Endothelial cell of umbilical vein (primary cell): ENCODE measurements around the gene ADAM23. TPM values are rescaled to one million over a fixed set of nuclear protein-coding genes. Genes with fewer than 3 reads are reported as not detected.

Experiments
- BruUV-seq: library from RNA; stranded (reverse); fragments of 400-500 nt; replicated peaks from 2 replicates; lab custom pipeline; 2021; lab: Mats Ljungman, UMichigan
- CTCF ChIA-PET: fragments of 300-600, 350-600 bp; sonication (Branson Sonifier 250); formaldehyde crosslinking; loops from one replicate; lab custom pipeline; 2021; ENCODE audit warnings: antibody characterized with exemption, inconsistent platforms; lab: Charles Lee
- POLR2A ChIA-PET: fragments of 300-600, 350-600 bp; sonication (Branson Sonifier 250); formaldehyde crosslinking; loops from one replicate; lab custom pipeline; 2021; ENCODE audit warnings: antibody characterized with exemption, inconsistent platforms; lab: Charles Lee
- DNase-seq: peaks from one replicate; pipeline ENCODE4 v3.0.0-alpha.2; 2011; ENCODE audit warnings: low read depth, low spot score
- FAIRE-seq: peaks from 2 replicates; lab custom pipeline; 2011; peaks lifted over from hg19 to GRCh38; lab: Jason Lieb, UNC
- H2AFZ ChIP-seq: 2 replicates; pipeline ENCODE4 v1.6.0; 2012; ENCODE audit warnings: low read depth, low read length, control low read depth, inconsistent platforms
- H3K27ac ChIP-seq: 2 replicates; pipeline ENCODE4 v1.5.1; 2011; ENCODE audit warnings: low read depth, mild to moderate bottlenecking, control low read depth, low read length, moderate library complexity; ENCODE audit not compliant: insufficient read depth
- H3K27me3 ChIP-seq, 2 experiments: 2 replicates each; pipeline versions ENCODE4 v1.6.0 to v1.6.1; 2011; ENCODE audit warnings: low read length in 2 of 2, mixed read lengths in 1 of 2; ENCODE audit not compliant: control insufficient read depth in 2 of 2, insufficient read depth in 2 of 2
- H3K36me3 ChIP-seq, 2 experiments: 2 replicates in 1 of 2; 3 replicates in 1 of 2; pipeline ENCODE4 v1.5.1; 2011; ENCODE audit warnings: low read length in 2 of 2, mild to moderate bottlenecking in 1 of 2, moderate library complexity in 1 of 2; ENCODE audit not compliant: control insufficient read depth in 2 of 2, insufficient read depth in 2 of 2; ENCODE audit errors: extremely low read depth in 1 of 2
- H3K4me1 ChIP-seq: 3 replicates; pipeline ENCODE4 v1.5.1; 2011; ENCODE audit warnings: mild to moderate bottlenecking, low read length; ENCODE audit not compliant: control insufficient read depth, insufficient read depth; ENCODE audit errors: extremely low read depth
- H3K4me2 ChIP-seq: 2 replicates; pipeline ENCODE4 v1.6.1; 2011; ENCODE audit warnings: low read length, control low read depth, mixed read lengths; ENCODE audit not compliant: insufficient read depth
- H3K4me3 ChIP-seq, 3 experiments: fragments of 200-600 bp in 1 of 3; sonication (generic), shearing (Covaris generic) in 1 of 3; replicated peaks in 1 of 3; 2 replicates each; pipeline ENCODE4 v1.5.1; 2011 to 2016; ENCODE audit warnings: control low read depth in 3 of 3, low read length in 3 of 3, mild to moderate bottlenecking in 2 of 3, inconsistent platforms in 1 of 3, low read depth in 1 of 3, moderate library complexity in 1 of 3; ENCODE audit not compliant: insufficient read depth in 1 of 3
- H3K79me2 ChIP-seq: 2 replicates; pipeline ENCODE4 v1.6.0; 2012; ENCODE audit warnings: low read length, inconsistent platforms; ENCODE audit not compliant: control insufficient read depth, insufficient read depth
- H3K9ac ChIP-seq: replicated peaks from 2 replicates; pipeline ENCODE3; 2011; ENCODE audit warnings: low read length, control low read depth; ENCODE audit not compliant: insufficient read depth; ENCODE audit errors: extremely low read depth
- H3K9me1 ChIP-seq: replicated peaks from 3 replicates; pipeline ENCODE4 v1.6.0; 2011; ENCODE audit warnings: mild to moderate bottlenecking, low read length; ENCODE audit not compliant: control insufficient read depth, insufficient read depth; ENCODE audit errors: extremely low read depth
- H3K9me3 ChIP-seq: replicated peaks from 2 replicates; pipeline ENCODE4 v1.5.1; 2012; ENCODE audit warnings: low read length, inconsistent platforms; ENCODE audit not compliant: control insufficient read depth, insufficient read depth
- H4K20me1 ChIP-seq: replicated peaks from 2 replicates; pipeline ENCODE3; 2011; ENCODE audit warnings: mild to moderate bottlenecking, low read length; ENCODE audit not compliant: control insufficient read depth, insufficient read depth; ENCODE audit errors: extremely low read depth
- EZH2 ChIP-seq: IDR thresholded peaks from 2 replicates; pipeline ENCODE4 v1.6.1; 2012; ENCODE audit warnings: borderline replicate concordance, low read depth, mild to moderate bottlenecking, moderate library complexity, low read length, inconsistent platforms; ENCODE audit not compliant: severe bottlenecking
- FOS ChIP-seq: IDR thresholded peaks from 2 replicates; pipeline ENCODE4 v1.6.1; 2011; ENCODE audit warnings: mild to moderate bottlenecking, low read length, moderate library complexity, borderline replicate concordance; ENCODE audit not compliant: insufficient read depth
- GATA2 ChIP-seq: IDR thresholded peaks from 2 replicates; pipeline ENCODE4 v1.7.0; 2011; ENCODE audit warnings: low read depth, mild to moderate bottlenecking, moderate library complexity, mixed read lengths, low read length; ENCODE audit not compliant: insufficient read length, insufficient read depth
- JUN ChIP-seq: IDR thresholded peaks from 2 replicates; pipeline ENCODE4 v1.6.1; 2011; ENCODE audit warnings: borderline replicate concordance, low read depth; ENCODE audit not compliant: insufficient read length, insufficient read depth
- MYC ChIP-seq: IDR thresholded peaks from one replicate; pipeline ENCODE4 v1.6.1; 2011; ENCODE audit warnings: mild to moderate bottlenecking, low read depth, low read length
- POLR2A ChIP-seq: IDR thresholded peaks from 2 replicates; pipeline ENCODE4 v1.6.1; 2012; ENCODE audit warnings: low read depth, mild to moderate bottlenecking, control low read depth, low read length
- POLR2AphosphoS5 ChIP-seq: IDR thresholded peaks from 2 replicates; pipeline ENCODE4 v1.6.1; 2012; ENCODE audit warnings: low read depth, mild to moderate bottlenecking, control low read depth, low read length, moderate library complexity; ENCODE audit not compliant: insufficient read depth
- dilution Hi-C: fragments of 300-500 bp; cut with MboI; formaldehyde crosslinking; loops from one replicate; pipeline ENCODE4 v1.15.0; 2019; ENCODE audit warnings: low sequenced_read_pairs; ENCODE audit not compliant: extremely low pct_ligation_motif_present
- intact Hi-C: fragments of 100-400 bp; cut with micrococcal nuclease; formaldehyde crosslinking; loops from one replicate; pipeline ENCODE4 v1.10.0; 2022
- polyA plus RNA-seq, 4 experiments: library from polyadenylated mRNA; depleted of rRNA in 3 of 4; stranded (reverse) in 3 of 4; unstranded in 1 of 4; fragments of >200 nt; gene quantifications; 2 replicates each; pipeline versions ENCODE4 v1.2.1 to v1.2.3, GENCODE V29; 2011 to 2012; ENCODE audit warnings: missing spikeins in 1 of 4
- total RNA-seq: library from RNA; stranded (reverse); gene quantifications from 2 replicates; pipeline ENCODE4 v1.2.3, GENCODE V29; 2021
- TF ChIP-seq, protein P1 (sequence below), 2 donors: IDR thresholded peaks; 1 replicate in 1 of 2; 2 replicates in 1 of 2; pipeline ENCODE4 v1.5.1; 2011; ENCODE audit warnings: low read length in 2 of 2, mild to moderate bottlenecking in 2 of 2, moderate library complexity in 2 of 2, control low read depth in 1 of 2, inconsistent platforms in 1 of 2, low read depth in 1 of 2; ENCODE audit not compliant: insufficient read depth in 1 of 2; ENCODE audit errors: extremely low read depth in 1 of 2
- TF ChIP-seq, protein P2 (sequence below): IDR thresholded peaks from 2 replicates; pipeline ENCODE4 v1.6.1; 2011; ENCODE audit not compliant: insufficient read depth, insufficient read length

ADAM23 gene
- total and polyA plus RNA-seq, 2 donors (not counting 3 experiments of a cell fraction or from before 2014, with no cell fraction given): 20.6 to 38.5 TPM

DNA sequence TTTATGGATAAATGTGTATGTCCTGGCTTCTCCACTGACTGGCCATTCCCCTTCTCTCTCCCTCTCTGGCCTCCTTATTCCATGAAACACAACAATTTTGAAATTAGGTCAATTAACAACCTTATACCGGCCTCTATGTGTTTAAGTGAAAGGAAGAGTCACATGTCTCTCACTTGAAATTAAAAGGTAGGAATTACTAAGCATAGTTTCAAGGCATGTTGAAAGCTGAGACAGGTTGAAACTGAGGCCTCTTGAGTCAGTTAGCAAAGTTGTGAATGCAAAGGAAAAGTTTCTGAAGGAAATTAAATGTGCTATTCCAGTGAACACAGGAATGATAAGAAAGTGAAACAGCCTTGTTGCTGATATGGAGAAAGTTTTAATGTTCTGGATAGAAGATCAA, 69.7 kb downstream of the ADAM23 start:
- Histone ChIP-seq H2AFZ (no peak overlapping the region), H3K9me3 (no peaks in the 10 kb centered on the region), H3K36me3 (no peaks in the 10 kb centered on the region), H3K4me2 (no peak overlapping the region), H3K4me3 (no peak overlapping the region), H3K27me3 (no peaks in the 10 kb centered on the region), H3K9me1 (no peaks in the 10 kb centered on the region), H3K27ac (no peak overlapping the region), H3K4me1 (no peaks in the 10 kb centered on the region), H3K79me2 (no peaks in the 10 kb centered on the region), H3K9ac (no peak overlapping the region), H4K20me1 (no peaks in the 10 kb centered on the region)
- ChIA-PET POLR2A (no interaction called here), CTCF (no interaction called here)
- BruUV-seq: no TSS peak
- dilution Hi-C loops (no loop called here), intact Hi-C loops (no loop called here)
- no peak for FAIRE-seq
- no peak for DNase-seq
- TF ChIP-seq POLR2AphosphoS5 (no peak), GATA2 (no peak), JUN (no peak), EZH2 (no peak), MYC (no peak), FOS (no peak), POLR2A (no peak)
- TF ChIP-seq, protein P1, sequence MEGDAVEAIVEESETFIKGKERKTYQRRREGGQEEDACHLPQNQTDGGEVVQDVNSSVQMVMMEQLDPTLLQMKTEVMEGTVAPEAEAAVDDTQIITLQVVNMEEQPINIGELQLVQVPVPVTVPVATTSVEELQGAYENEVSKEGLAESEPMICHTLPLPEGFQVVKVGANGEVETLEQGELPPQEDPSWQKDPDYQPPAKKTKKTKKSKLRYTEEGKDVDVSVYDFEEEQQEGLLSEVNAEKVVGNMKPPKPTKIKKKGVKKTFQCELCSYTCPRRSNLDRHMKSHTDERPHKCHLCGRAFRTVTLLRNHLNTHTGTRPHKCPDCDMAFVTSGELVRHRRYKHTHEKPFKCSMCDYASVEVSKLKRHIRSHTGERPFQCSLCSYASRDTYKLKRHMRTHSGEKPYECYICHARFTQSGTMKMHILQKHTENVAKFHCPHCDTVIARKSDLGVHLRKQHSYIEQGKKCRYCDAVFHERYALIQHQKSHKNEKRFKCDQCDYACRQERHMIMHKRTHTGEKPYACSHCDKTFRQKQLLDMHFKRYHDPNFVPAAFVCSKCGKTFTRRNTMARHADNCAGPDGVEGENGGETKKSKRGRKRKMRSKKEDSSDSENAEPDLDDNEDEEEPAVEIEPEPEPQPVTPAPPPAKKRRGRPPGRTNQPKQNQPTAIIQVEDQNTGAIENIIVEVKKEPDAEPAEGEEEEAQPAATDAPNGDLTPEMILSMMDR (IDR thresholded peaks at IDR 0.05; ENCODE audit: extremely low read depth in 1 of 2, insufficient read depth in 1 of 2, low read depth in 1 of 2, low read length in 2 of 2): no peak
- TF ChIP-seq, protein P2, sequence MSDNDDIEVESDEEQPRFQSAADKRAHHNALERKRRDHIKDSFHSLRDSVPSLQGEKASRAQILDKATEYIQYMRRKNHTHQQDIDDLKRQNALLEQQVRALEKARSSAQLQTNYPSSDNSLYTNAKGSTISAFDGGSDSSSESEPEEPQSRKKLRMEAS: no peak
